ENCODE measurements around the gene RNF213.

DNA sequence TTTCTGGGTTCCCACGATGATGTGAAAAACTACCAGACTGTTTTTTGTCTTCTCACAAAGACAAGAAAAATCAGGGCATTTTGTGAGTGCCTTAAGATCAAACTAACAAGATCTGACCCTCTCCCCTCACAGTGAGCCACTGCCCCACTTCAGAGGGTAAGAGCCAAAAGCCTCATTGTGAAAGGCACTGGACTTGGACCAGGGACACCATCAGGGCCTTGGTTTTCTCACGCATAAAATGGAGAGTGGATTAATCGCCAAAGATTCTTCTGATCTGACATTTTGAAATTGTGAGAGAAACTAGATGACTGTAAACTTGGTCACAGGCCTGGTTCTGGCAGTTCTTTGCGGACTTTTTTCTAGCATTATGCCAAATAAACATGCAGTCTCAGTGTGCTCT is 133.3 kb downstream of the RNF213 start:
- TF ChIP-seq EZH2phosphoT487 (IDR thresholded peaks at IDR 0.05; ENCODE audit: borderline replicate concordance) (no peak), POLR2A (IDR thresholded peaks at IDR 0.05; ENCODE audit: borderline replicate concordance, extremely low read depth, insufficient read depth, insufficient read length) (no peak), POLR2AphosphoS5 (IDR thresholded peaks at IDR 0.05; ENCODE audit: low read depth, low read length) (no peak), ZNF274 (IDR thresholded peaks at IDR 0.05; ENCODE audit: low read depth, low read length) (no peak), EZH2 (IDR thresholded peaks at IDR 0.05) (no peak), YY1 (IDR thresholded peaks at IDR 0.05; ENCODE audit: extremely low read depth, insufficient replicate concordance, low read depth, low read length) (no peak), ZFX (IDR thresholded peaks at IDR 0.05) (no peak), TCF7L2 (IDR thresholded peaks at IDR 0.05; ENCODE audit: borderline replicate concordance, extremely low read depth, insufficient read depth, insufficient read length) (no peak), RAD21 (IDR thresholded peaks at IDR 0.05; ENCODE audit: low read depth) (no peak)
- TF ChIP-seq, protein P1, sequence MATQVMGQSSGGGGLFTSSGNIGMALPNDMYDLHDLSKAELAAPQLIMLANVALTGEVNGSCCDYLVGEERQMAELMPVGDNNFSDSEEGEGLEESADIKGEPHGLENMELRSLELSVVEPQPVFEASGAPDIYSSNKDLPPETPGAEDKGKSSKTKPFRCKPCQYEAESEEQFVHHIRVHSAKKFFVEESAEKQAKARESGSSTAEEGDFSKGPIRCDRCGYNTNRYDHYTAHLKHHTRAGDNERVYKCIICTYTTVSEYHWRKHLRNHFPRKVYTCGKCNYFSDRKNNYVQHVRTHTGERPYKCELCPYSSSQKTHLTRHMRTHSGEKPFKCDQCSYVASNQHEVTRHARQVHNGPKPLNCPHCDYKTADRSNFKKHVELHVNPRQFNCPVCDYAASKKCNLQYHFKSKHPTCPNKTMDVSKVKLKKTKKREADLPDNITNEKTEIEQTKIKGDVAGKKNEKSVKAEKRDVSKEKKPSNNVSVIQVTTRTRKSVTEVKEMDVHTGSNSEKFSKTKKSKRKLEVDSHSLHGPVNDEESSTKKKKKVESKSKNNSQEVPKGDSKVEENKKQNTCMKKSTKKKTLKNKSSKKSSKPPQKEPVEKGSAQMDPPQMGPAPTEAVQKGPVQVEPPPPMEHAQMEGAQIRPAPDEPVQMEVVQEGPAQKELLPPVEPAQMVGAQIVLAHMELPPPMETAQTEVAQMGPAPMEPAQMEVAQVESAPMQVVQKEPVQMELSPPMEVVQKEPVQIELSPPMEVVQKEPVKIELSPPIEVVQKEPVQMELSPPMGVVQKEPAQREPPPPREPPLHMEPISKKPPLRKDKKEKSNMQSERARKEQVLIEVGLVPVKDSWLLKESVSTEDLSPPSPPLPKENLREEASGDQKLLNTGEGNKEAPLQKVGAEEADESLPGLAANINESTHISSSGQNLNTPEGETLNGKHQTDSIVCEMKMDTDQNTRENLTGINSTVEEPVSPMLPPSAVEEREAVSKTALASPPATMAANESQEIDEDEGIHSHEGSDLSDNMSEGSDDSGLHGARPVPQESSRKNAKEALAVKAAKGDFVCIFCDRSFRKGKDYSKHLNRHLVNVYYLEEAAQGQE (IDR thresholded peaks at IDR 0.05; ENCODE audit: low read depth): no peak
- TF ChIP-seq, protein P2, sequence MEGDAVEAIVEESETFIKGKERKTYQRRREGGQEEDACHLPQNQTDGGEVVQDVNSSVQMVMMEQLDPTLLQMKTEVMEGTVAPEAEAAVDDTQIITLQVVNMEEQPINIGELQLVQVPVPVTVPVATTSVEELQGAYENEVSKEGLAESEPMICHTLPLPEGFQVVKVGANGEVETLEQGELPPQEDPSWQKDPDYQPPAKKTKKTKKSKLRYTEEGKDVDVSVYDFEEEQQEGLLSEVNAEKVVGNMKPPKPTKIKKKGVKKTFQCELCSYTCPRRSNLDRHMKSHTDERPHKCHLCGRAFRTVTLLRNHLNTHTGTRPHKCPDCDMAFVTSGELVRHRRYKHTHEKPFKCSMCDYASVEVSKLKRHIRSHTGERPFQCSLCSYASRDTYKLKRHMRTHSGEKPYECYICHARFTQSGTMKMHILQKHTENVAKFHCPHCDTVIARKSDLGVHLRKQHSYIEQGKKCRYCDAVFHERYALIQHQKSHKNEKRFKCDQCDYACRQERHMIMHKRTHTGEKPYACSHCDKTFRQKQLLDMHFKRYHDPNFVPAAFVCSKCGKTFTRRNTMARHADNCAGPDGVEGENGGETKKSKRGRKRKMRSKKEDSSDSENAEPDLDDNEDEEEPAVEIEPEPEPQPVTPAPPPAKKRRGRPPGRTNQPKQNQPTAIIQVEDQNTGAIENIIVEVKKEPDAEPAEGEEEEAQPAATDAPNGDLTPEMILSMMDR (IDR thresholded peaks at IDR 0.05 in 2 of 3, conservative IDR thresholded peaks at IDR 0.05 in 1 of 3; ENCODE audit: borderline replicate concordance in 1 of 3, insufficient read depth in 1 of 3, low read depth in 2 of 3, low read length in 2 of 3): no peak
- TF ChIP-seq, protein P3, sequence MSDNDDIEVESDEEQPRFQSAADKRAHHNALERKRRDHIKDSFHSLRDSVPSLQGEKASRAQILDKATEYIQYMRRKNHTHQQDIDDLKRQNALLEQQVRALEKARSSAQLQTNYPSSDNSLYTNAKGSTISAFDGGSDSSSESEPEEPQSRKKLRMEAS (IDR thresholded peaks at IDR 0.05): no peak
